GM21619 (cell line): Measurements from ENCODE around the gene OR7G1.
"Not testable (repeated sequence)": the region's sequence is repeated elsewhere in the genome, so short reads cannot be mapped to it uniquely, and the experiment has no call there.

Experiments used
- ATAC-seq: cut with Tn5 transposase; IDR thresholded peaks from one replicate; pipeline ENCODE4 v1.9.1; 2021; ENCODE audit not compliant: unreplicated experiment

Gene OR7G1

DNA sequence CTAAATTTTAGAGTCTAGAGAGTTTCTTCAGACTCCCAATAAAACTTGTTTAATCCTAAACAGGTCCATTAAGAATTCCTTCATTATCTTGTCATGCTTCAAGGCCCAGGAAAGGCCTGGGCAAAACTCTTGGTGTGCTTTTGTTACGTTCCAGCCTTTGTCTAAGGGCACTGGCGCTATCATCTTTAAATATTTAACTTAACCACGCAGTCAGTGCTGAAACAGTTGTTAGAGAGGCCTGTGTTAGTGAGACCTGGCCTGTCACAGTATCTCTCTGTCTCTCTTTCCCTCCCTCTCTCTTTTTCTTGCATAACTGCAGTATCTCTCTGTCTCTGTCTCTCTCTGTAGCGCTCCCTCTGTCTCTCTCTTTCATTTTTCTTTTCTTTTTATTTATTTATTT lies 36.9 kb downstream of the OR7G1 start:
- no peak for ATAC-seq

GRCh38 chr19:9076901-9077300 lies 38.7 kb downstream of the OR7G1 start:
- ATAC-seq: no peak

- no peak for ATAC-seq
These were observed 40.3 kb downstream of the OR7G1 start for GRCh38 chr19:9075064-9075949.

DNA sequence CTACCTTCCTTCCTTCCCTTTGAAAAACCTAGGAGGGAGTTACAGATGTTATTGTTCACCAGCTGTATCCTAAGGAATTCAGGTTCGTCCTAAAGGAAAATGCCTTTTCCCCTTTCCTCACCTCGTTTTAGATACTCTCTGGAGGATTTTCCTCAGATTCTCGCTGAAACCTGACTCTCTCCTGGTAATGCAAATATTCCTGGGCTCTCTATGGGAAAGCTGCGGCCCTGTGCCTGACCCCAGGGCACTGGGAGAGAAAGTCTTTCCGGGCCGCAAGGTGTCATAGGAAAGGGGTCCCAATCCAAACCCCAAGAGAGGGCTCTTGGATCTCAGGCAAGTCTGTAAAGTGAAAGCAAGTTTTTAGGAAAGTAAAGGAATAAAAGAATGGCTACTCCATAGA lies 41.8 kb downstream of the OR7G1 start:
- no peak for ATAC-seq

GRCh38 chr19:9071720-9072119 lies 43.8 kb downstream of the OR7G1 start:
- ATAC-seq: not testable (repeated sequence)

DNA sequence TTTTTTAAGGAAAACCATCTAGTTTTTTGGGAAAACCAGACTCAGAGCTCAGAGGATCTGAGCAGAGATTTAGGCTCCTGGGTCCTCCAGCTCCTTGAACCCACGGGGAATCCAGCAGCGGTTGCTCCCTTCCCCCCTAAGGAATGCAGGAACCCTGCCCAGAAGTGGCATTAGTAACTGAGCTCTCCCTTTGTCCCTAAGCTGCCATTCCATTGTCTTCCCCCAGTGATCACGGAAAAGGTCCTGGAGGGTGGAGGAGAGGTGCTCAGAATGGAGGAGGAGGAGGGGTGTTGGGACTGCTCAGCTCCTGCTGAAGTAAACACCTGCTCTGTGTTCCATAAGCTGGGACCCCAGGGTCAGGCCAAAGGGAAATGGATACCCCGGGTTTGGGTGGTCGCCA lies 45.5 kb downstream of the OR7G1 start:
- no peak for ATAC-seq

- no peak for ATAC-seq
These were observed 50.0 kb downstream of the OR7G1 start for GRCh38 chr19:9065457-9066014.
